ENCODE results near the gene CRHR1. TPM values are rescaled to one million over a fixed set of nuclear protein-coding genes. Genes with fewer than 3 reads are reported as not detected.

CRHR1 gene
- polyA plus RNA-seq, 1 of the 3 experiments (the other 2 are of a cell fraction), result 0.13 TPM

DNA sequence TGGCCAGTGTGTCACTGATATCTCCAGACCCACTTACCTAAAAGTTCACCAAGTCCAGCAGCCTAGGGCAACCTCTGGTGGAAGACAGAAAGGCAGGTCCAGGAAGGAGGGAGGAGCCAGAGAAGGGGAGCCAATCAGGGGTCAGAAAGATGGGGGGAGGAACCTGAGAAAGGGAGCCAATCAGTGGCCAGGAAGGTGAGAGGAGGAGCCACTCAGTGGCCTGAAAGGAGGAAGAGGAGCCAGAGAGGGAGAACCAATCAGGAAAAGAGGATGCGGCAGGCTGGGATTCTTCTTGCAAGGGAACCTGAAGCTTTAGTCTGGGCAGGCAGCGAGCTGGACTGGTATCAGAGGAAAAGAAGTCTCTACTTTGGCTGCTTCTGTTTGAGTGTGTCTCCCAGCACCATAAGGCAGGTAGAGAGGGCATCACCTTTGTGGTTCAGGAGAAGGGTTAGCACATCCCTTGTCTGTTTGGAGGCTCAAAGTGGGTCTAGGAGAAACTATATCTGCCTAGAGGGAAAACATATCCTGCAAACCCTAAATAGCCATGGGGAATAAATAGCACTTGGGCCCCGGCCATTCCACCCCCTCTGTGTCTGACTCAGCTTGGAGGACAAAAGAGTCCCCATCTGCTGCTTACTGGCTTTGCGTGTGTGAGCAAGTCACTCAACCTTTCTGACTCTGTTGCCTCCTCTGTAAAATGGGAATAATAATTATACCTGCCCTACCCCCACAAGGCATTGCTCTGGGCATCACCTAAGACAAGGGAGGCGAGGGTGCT is 43.4 kb upstream of the CRHR1 start:
- ChIA-PET POLR2A (no interaction called here), CTCF (interaction anchor here (0.6 kb wide), 1 partner anchor 91 kb away, joined by 4 read pairs; no protein-coding TSS in a partner anchor)
- Histone ChIP-seq H3K27me3 (ENCODE audit: insufficient read depth) (0 out of 2 replicates have a peak, but pooled peaks cover 33% of the 10 kb centered on the region), H2AFZ (ENCODE audit: low read depth) (no peak overlapping the region; the same call in 1 of the 2 replicates), H3K27ac (ENCODE audit: low read depth in 2 of 2, low read length in 1 of 2) (no peak overlapping the region; a peak in 1 of 4 replicates), H3K79me2 (ENCODE audit: insufficient read depth) (no peaks in the 10 kb centered on the region), H3K9me2 (no peaks in the 10 kb centered on the region), H3F3A (replicated peaks; ENCODE audit: insufficient read depth) (no peaks in the 10 kb centered on the region), H4K20me1 (ENCODE audit: insufficient read depth) (no peaks in the 10 kb centered on the region), H3K9me3 (no peaks in the 10 kb centered on the region), H3K9ac (no peak overlapping the region), H3K4me1 (ENCODE audit: control insufficient read depth in 1 of 2, insufficient read depth in 2 of 2, low read depth in 1 of 2, low read length in 1 of 2) (peaks cover 0 to 7% of the 10 kb centered on the region in 2 experiments; a peak in 1 of 4 replicates), H3K4me2 (no peak overlapping the region), H3K4me3 (ENCODE audit: low read depth in 2 of 2, low read length in 1 of 2) (peak overlapping the region in 1 of 2 experiments; percentile 12; a peak in 1 of 4 replicates), H3K36me3 (replicated peaks in 1 of 2; ENCODE audit: control insufficient read depth in 1 of 2, insufficient read depth in 2 of 2, low read length in 1 of 2) (peaks cover 2 to 8% of the 10 kb centered on the region in 2 experiments)
- peak; percentile 88 for DNase-seq
- TF ChIP-seq NFIC (IDR thresholded peaks at IDR 0.05; ENCODE audit: borderline replicate concordance) (no peak), RFX5 (IDR thresholded peaks at IDR 0.05; ENCODE audit: low read length) (0 out of 2 replicates have a peak, but pooled peaks have one; percentile 13), EP300 (IDR thresholded peaks at IDR 0.05; ENCODE audit: borderline replicate concordance in 1 of 2, low read depth in 1 of 2, low read length in 1 of 2) (no peak)
- 67% methylated on average over 5 of the region's 5 CpGs for WGBS (ENCODE audit: low lambda C conversion rate)

DNA sequence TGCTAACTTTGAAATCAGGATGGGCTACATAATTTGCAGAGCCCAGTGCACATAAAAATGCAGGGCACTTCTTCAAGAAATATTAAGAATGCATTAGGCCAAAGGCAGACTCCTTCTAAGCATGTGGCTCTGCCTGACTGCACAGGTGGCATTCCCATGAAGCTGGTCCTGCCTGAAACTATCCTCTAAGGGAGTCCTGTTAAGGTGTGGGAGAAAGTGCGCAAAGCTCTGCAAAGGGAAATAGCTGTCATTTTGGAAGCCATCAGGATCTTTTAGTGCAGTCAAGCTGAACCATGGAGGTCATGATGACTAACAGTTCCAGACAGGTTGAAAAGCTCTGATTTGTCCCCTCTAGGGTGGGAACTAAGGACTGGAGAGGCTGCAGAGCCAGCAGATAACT is 41.9 kb upstream of the CRHR1 start:
- H2AFZ ChIP-seq (ENCODE audit: low read depth), result no peak overlapping the region
- H3F3A ChIP-seq (replicated peaks; ENCODE audit: insufficient read depth), result no peaks in the 10 kb centered on the region
- H3K36me3 ChIP-seq (replicated peaks in 1 of 2; ENCODE audit: control insufficient read depth in 1 of 2, insufficient read depth in 2 of 2, low read length in 1 of 2), result peaks cover 0 to 2% of the 10 kb centered on the region in 2 experiments
- no peaks in the 10 kb centered on the region for H3K9me2 ChIP-seq
- no peaks in the 10 kb centered on the region for H4K20me1 ChIP-seq (ENCODE audit: insufficient read depth)
- ChIA-PET CTCF (interaction anchor here (0.8 to 1.9 kb wide), 6 partner anchors 10 to 90 kb away, joined by 3 to 8 read pairs (median 3); partner anchors contain the start of gene CRHR1), POLR2A (no interaction called here)
- H3K9ac ChIP-seq, result no peak overlapping the region
- no peak for DNase-seq
- H3K4me2 ChIP-seq, result no peak overlapping the region
- H3K9me3 ChIP-seq, result no peaks in the 10 kb centered on the region
- peaks cover 0 to 7% of the 10 kb centered on the region in 2 experiments; a peak in 1 of 4 replicates for H3K4me1 ChIP-seq (ENCODE audit: control insufficient read depth in 1 of 2, insufficient read depth in 2 of 2, low read depth in 1 of 2, low read length in 1 of 2)
- H3K79me2 ChIP-seq (ENCODE audit: insufficient read depth), result no peaks in the 10 kb centered on the region
- H3K4me3 ChIP-seq (ENCODE audit: low read depth in 2 of 2, low read length in 1 of 2), result no peak overlapping the region
- WGBS (ENCODE audit: low lambda C conversion rate), result 67% methylated on average over 1 of the region's 1 CpG
- no peak overlapping the region for H3K27ac ChIP-seq (ENCODE audit: low read depth in 2 of 2, low read length in 1 of 2)
- 0 out of 2 replicates have a peak, but pooled peaks cover 35% of the 10 kb centered on the region for H3K27me3 ChIP-seq (ENCODE audit: insufficient read depth)
- TF ChIP-seq, protein P1, sequence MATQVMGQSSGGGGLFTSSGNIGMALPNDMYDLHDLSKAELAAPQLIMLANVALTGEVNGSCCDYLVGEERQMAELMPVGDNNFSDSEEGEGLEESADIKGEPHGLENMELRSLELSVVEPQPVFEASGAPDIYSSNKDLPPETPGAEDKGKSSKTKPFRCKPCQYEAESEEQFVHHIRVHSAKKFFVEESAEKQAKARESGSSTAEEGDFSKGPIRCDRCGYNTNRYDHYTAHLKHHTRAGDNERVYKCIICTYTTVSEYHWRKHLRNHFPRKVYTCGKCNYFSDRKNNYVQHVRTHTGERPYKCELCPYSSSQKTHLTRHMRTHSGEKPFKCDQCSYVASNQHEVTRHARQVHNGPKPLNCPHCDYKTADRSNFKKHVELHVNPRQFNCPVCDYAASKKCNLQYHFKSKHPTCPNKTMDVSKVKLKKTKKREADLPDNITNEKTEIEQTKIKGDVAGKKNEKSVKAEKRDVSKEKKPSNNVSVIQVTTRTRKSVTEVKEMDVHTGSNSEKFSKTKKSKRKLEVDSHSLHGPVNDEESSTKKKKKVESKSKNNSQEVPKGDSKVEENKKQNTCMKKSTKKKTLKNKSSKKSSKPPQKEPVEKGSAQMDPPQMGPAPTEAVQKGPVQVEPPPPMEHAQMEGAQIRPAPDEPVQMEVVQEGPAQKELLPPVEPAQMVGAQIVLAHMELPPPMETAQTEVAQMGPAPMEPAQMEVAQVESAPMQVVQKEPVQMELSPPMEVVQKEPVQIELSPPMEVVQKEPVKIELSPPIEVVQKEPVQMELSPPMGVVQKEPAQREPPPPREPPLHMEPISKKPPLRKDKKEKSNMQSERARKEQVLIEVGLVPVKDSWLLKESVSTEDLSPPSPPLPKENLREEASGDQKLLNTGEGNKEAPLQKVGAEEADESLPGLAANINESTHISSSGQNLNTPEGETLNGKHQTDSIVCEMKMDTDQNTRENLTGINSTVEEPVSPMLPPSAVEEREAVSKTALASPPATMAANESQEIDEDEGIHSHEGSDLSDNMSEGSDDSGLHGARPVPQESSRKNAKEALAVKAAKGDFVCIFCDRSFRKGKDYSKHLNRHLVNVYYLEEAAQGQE (IDR thresholded peaks at IDR 0.05; ENCODE audit: low read depth, low read length), result no peak
- TF ChIP-seq TEAD4 (IDR thresholded peaks at IDR 0.05; ENCODE audit: borderline replicate concordance, insufficient read depth) (no peak), FOXJ3 (CRISPR knock-in tag; IDR thresholded peaks at IDR 0.05) (no peak), FOSL2 (IDR thresholded peaks at IDR 0.05; ENCODE audit: borderline replicate concordance, low read depth) (no peak), JUND (IDR thresholded peaks at IDR 0.05) (no peak), RFX5 (IDR thresholded peaks at IDR 0.05; ENCODE audit: low read length) (no peak), EZH2phosphoT487 (IDR thresholded peaks at IDR 0.05; ENCODE audit: borderline replicate concordance, low read depth) (no peak), GABPA (IDR thresholded peaks at IDR 0.05; ENCODE audit: low read depth) (no peak), MXI1 (IDR thresholded peaks at IDR 0.05; ENCODE audit: low read depth, low read length) (no peak), RAD21 (IDR thresholded peaks at IDR 0.05; ENCODE audit: low read length) (no peak), TAF1 (IDR thresholded peaks at IDR 0.05; ENCODE audit: borderline replicate concordance, low read depth, low read length) (no peak), CHD2 (IDR thresholded peaks at IDR 0.05; ENCODE audit: low read length, partially characterized antibody) (no peak), FOXM1 (IDR thresholded peaks at IDR 0.05; ENCODE audit: low read depth) (no peak), POLR2AphosphoS5 (IDR thresholded peaks at IDR 0.05; ENCODE audit: low read depth, low read length) (no peak)
- TF ChIP-seq, protein P2, sequence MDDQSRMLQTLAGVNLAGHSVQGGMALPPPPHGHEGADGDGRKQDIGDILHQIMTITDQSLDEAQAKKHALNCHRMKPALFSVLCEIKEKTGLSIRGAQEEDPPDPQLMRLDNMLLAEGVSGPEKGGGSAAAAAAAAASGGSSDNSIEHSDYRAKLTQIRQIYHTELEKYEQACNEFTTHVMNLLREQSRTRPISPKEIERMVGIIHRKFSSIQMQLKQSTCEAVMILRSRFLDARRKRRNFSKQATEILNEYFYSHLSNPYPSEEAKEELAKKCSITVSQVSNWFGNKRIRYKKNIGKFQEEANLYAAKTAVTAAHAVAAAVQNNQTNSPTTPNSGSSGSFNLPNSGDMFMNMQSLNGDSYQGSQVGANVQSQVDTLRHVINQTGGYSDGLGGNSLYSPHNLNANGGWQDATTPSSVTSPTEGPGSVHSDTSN (IDR thresholded peaks at IDR 0.05), result no peak
- TF ChIP-seq, protein P3, sequence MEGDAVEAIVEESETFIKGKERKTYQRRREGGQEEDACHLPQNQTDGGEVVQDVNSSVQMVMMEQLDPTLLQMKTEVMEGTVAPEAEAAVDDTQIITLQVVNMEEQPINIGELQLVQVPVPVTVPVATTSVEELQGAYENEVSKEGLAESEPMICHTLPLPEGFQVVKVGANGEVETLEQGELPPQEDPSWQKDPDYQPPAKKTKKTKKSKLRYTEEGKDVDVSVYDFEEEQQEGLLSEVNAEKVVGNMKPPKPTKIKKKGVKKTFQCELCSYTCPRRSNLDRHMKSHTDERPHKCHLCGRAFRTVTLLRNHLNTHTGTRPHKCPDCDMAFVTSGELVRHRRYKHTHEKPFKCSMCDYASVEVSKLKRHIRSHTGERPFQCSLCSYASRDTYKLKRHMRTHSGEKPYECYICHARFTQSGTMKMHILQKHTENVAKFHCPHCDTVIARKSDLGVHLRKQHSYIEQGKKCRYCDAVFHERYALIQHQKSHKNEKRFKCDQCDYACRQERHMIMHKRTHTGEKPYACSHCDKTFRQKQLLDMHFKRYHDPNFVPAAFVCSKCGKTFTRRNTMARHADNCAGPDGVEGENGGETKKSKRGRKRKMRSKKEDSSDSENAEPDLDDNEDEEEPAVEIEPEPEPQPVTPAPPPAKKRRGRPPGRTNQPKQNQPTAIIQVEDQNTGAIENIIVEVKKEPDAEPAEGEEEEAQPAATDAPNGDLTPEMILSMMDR (IDR thresholded peaks at IDR 0.05), result no peak
- TF ChIP-seq, protein P4, sequence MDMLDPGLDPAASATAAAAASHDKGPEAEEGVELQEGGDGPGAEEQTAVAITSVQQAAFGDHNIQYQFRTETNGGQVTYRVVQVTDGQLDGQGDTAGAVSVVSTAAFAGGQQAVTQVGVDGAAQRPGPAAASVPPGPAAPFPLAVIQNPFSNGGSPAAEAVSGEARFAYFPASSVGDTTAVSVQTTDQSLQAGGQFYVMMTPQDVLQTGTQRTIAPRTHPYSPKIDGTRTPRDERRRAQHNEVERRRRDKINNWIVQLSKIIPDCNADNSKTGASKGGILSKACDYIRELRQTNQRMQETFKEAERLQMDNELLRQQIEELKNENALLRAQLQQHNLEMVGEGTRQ (IDR thresholded peaks at IDR 0.05; ENCODE audit: borderline replicate concordance, low read depth, low read length), result no peak

Measured in SK-N-SH (cell line).